GM10266 (cell line): Measurements from ENCODE around the gene ATP6V0A4.

Experiments
- DNase-seq: peaks from one replicate; pipeline ENCODE4 v3.0.0; 2012; ENCODE audit errors: extremely low spot score
- TF ChIP-seq, protein P1 (sequence below): IDR thresholded peaks from 2 replicates; pipeline ENCODE4 v1.5.1; 2012; ENCODE audit warnings: mild to moderate bottlenecking, low read depth; ENCODE audit not compliant: control insufficient read depth, insufficient read depth; ENCODE audit errors: missing control alignments

Gene ATP6V0A4

DNA sequence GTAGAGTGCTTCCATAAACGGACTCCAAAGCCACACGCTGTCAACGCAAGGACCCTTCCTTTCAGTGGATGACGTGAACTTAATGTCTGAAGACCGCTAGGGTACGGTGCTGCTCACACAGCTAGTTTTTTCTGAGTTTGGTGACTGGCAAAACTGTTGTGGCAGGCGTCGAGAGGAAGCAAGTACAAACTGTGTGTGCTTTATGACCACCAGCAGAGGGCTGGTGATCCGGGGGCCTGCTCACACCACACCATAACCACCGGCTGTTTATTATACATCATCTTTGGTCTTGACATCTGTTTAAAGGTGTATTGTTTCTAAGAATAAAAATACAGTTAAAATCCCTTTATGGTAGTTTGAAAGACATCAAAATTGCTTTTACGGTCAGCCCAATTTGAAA lies 37.1 kb upstream of the ATP6V0A4 start:
- TF ChIP-seq, protein P1, sequence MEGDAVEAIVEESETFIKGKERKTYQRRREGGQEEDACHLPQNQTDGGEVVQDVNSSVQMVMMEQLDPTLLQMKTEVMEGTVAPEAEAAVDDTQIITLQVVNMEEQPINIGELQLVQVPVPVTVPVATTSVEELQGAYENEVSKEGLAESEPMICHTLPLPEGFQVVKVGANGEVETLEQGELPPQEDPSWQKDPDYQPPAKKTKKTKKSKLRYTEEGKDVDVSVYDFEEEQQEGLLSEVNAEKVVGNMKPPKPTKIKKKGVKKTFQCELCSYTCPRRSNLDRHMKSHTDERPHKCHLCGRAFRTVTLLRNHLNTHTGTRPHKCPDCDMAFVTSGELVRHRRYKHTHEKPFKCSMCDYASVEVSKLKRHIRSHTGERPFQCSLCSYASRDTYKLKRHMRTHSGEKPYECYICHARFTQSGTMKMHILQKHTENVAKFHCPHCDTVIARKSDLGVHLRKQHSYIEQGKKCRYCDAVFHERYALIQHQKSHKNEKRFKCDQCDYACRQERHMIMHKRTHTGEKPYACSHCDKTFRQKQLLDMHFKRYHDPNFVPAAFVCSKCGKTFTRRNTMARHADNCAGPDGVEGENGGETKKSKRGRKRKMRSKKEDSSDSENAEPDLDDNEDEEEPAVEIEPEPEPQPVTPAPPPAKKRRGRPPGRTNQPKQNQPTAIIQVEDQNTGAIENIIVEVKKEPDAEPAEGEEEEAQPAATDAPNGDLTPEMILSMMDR: no peak
- DNase-seq: no peak

- no peak for DNase-seq
Measured at GRCh38 chr7:138834583-138834982, 36.6 kb upstream of the ATP6V0A4 start.

DNA sequence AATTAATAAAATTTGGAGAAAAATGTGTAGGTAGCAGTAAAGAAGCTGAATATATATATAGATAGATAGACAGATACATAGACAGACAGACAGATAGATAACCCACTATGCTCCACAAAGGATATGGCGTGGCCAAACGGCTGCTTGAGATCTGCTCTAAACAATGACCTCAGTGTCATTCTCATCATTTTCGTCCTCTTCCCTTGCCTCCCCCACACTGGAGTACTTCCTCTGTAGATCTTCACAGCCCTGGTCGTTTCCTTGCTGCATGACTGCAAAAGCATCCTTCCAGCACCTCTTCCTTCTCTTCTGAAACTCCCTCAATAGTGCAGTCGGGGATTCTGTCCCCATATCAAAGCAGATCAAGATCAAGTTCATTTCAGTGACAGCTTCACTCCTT lies 35.6 kb upstream of the ATP6V0A4 start:
- TF ChIP-seq, protein P1: no peak
- DNase-seq: no peak

More at GRCh38 chr7:138834583-138834982, 36.6 kb upstream of the ATP6V0A4 start:
- TF ChIP-seq, protein P1: no peak

DNA sequence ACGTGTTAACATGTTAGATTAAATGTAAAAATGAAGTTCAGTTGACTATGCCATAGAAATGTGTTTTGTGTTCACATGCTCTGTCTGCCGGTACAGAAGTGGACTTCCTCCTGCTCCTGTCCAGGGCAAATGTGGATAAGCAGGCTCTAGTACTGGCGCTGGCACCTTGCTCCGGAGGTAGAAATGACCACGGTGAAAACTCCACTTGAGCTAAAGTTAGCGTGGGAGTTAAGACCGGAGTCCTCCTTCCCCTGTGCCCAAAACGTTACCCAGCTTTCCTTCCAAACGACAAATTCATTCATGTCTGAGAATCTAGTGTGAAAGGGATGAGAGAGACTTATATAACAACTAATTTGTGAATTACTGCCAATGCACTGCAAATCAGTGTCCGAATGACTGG lies 35.0 kb upstream of the ATP6V0A4 start:
- DNase-seq: no peak
- TF ChIP-seq, protein P1: no peak

DNA sequence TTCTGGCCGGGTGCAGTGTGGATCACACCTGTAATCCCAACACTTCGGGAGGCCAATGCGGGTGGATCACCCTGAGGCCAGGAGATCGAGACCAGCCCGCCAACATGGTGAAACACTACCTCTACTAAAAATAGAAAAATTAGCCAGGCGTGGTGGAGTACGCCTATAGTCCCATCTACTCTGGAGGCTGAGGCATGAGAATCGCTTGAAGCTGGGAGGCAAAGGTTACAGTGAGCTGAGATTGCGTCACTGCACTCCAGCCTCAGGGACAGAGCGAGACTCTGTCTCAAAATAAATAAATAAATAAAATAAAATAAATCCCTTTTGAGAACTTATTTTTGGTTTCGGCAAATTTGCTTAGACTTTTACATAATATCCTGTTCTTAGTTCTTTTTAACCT lies 31.3 kb upstream of the ATP6V0A4 start:
- DNase-seq: no peak

GRCh38 chr7:138828302-138828701 lies 30.3 kb upstream of the ATP6V0A4 start:
- DNase-seq: no peak

More for the DNA sequence above, 31.3 kb upstream of the ATP6V0A4 start:
- TF ChIP-seq, protein P1: no peak

DNA sequence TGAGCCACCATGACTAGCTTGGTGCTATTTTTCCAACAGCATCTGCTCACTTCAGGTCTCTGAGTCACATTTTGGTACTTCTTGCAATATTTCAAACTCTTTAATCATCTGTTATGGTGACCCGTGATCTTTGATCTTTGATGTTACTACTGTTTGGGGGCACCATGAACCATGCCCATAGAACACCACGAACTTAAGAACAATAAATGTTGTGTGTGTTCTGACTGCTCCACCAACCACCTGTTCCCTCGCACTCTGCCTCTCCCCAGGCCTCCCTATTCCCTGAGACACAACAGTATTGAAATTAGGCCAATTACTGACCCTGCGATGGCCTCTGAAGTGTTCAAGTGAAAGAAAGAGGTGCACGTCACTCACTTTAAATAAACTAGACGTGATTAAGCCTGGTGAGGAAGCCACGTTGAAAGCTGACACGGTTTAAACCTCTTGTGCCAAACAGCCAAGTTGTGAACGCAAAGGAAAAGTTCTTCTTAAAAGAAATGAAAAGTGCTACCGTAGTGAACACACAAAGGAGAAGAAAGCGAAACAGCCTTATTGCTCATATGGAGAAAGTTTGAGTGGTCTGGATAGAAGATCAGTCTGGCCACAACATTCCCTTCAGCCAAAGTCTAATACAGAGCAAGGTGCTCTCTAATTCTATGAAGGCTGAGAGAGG lies 27.2 kb upstream of the ATP6V0A4 start:
- TF ChIP-seq, protein P1: no peak
- DNase-seq: no peak

More at GRCh38 chr7:138828302-138828701, 30.3 kb upstream of the ATP6V0A4 start:
- TF ChIP-seq, protein P1: no peak
